NCI-H2107 treated with DMSO at 0.1 percent for 48 hours (cell line): Measurements from ENCODE around the gene ANKH.
A peak's percentile ranks its signal among the peaks of the same experiment; 100 is the strongest.

Source experiments
- DNase-seq: peaks from one replicate; lab custom pipeline; 2025; ENCODE audit not compliant: unreplicated experiment; lab: John Stamatoyannopoulos, UW

Gene ANKH

GRCh38 chr5:14669975-14670374 is 201.6 kb downstream of the ANKH start:
- DNase-seq = no peak

DNA sequence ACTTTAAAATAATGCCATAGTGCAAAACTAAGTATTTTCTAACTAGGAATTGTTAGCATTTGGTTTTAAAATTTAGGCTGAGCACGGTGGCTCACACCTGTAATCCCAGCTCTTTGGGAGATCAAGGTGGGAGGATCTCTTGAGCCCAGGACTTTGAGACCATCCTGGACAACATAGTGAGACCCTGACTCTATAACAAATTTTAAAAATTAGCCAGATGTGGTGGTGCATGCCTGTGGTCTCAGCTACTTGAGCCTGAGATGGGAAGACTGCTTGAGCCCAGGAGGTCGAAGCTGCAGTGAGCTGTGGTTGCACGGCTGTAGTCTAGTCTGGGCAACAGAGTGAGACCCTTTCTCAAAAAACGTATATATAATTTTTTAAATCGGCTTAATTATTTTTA is 202.2 kb downstream of the ANKH start:
- no peak for DNase-seq

DNA sequence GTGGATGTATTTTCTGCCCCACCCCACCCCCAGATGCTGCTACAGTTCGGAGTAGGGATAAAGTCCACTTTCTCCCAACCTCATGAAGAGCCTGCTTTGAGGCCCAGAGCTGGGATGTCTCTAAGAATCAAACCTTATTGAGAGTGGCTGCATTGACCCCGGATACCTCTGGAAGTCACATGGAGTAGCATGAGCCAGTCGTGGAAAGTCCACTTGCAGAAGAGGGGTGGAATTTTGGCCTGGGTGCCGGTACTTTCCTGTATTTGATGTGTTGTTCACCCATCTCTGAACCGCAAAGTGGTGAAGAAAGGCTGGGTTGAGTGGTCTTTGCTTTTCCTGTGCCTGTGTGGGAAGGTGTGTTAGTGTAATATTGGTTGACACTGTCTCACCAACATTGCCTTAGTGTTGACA is 203.4 kb downstream of the ANKH start:
- DNase-seq = no peak

DNA sequence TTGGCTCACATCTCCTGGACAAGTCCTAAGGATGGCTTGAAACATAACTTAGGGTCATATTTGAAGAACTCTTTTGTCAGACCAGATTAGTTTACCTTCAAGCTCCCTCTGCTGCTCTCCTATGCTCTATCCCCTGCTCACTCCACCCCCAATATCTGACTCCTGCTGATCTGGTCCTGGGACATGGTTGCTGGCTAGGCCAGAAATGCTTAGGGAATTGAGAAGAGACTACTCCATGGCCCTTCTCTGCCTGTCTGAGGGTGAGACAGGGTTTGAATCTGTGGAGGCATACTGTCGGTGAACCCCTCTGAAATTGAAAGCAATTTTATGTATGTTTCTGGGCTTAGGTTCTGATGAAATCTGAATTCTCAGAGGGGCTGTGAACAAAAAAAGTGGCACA is 203.8 kb downstream of the ANKH start:
- no peak for DNase-seq

GRCh38 chr5:14667290-14667689 is 204.3 kb downstream of the ANKH start:
- no peak for DNase-seq

DNA sequence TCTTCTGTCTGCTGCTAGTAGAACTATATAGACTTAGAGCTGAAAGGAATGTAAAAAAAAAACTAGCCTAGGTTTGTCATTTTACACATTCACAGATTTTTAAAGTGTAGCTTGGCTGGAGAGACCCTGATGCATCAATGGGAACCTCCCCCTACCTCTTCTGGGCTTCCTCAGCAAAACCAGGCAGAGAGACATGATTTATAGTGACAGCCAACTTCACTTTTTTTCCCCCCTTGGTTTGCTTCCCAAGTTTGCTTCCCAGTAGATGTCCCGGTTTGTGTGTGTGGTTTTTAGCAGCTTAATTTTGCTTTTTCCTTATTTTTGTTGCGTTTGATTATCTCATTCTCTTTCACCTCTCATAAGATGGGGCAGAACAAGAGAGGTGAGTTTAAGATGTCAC is 205.2 kb downstream of the ANKH start:
- no peak for DNase-seq

- DNase-seq = peak; percentile 21
Measured at GRCh38 chr5:14665949-14666348, 205.6 kb downstream of the ANKH start.

DNA sequence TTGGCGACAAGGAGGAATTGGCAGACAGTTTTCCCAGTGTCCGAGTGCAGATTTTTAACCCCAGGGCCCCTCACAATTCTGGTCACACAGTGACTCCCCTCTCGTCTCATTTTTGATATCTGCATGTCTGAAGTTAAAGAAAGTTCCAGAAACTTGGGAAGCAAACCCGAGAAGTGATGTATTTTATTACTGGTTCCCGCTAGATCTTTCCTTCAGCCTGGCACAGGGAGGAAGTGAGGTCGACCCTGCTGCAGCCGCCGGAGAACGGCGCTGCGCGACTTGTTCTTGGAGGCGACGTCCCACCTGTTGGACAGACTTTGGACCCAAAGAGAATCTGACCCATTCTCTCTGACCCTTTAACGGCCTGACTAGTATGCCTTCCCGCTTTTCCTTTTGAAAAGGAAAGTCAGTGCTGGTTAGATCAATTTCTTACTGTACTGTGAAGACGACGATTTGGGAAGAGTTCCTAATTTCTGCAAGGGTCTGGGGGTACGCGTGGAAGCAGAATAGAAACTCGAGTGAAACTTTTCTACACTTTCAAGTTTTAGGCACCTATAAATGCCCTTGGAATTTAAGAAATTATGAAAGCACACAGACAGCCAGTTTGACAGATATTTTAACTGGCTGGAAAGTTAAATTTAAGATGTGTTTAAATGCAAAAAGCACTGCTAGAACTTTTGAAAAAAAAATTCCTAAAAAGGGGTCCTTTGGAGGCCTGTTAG is 206.3 kb downstream of the ANKH start:
- peak; percentile 29 for DNase-seq

- DNase-seq = peak; percentile 66
Measured at GRCh38 chr5:14664270-14665100, 207.1 kb downstream of the ANKH start, which contains the start of gene OTULIN. Gene OTULIN (plus strand): TSS chr5:14664718. CDS start chr5:14664826, 108 bp downstream.

- DNase-seq = peak; percentile 46
Measured at GRCh38 chr5:14663734-14664269, 207.8 kb downstream of the ANKH start.

- DNase-seq = no peak
Measured at GRCh38 chr5:14662721-14663260, 208.8 kb downstream of the ANKH start.

- DNase-seq = no peak
Measured at GRCh38 chr5:14660833-14661232, 210.7 kb downstream of the ANKH start.

DNA sequence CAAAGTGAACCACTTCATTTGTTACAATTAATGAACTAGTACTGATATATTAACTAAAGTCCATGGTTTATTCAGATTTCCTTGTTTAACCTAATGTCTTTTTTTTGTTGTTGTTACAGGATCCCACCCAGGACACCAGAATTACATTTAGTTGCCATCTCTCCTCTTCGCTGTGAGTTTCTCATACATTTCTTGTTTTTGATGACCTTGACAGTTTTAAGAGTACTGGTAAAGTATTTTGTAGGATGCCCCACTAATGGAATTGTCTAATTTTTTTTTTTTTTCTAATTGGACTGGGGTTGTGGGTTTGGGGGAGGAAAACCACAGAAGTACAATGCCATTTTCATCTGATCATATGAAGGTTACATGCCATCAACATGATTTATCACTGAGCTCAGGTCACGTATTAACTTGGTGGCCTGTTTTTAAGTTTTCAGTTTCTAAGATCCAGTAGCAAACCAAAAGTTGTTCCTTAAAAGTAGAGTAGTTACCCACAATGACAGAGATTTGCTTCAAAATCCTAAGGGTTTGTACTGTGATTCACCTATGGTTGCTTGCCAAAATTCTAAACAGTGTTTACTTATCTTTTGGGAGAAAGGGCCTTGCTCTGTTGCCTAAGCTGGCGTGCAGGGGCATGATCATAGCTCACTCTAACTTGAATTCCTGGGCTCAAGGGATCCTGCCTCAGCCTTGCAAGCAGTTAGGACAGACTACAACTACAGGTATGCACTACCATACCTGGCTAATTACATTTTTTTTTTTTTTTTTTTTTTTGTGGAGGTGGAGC is 211.6 kb downstream of the ANKH start:
- no peak for DNase-seq

GRCh38 chr5:14656898-14657297 is 214.7 kb downstream of the ANKH start:
- DNase-seq = no peak

DNA sequence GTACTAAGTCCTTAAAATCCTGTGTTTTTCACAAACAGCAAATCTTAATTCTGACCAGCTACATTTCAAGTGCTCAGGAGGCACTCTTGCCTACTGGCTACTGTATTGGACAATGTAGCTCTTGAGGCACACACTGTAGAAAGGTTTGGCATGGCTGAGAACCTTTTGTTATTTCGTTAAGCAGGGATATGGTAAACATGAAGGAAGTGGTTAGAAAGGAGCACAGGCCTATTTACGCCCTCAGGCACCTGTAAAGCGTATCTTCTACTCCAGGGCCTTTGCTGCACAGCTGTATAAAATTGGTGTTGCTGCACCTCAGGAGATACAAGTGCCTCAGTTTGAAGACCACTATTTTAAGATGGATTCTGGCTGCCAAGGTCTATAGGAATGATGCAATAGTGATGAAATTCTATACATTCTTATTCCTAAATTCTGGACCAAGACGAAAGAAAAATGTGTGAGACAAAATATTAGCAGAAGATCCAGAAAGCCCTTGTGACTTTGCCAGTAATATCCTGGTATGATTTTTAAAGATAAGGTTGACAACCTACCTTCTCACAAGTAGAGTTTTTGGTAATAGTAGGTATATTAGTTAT is 216.3 kb downstream of the ANKH start:
- DNase-seq = peak; percentile 13
